HG03432 (cell line): Measurements from ENCODE around the gene C2orf78.
"Not testable (repeated sequence)": the region's sequence is repeated elsewhere in the genome, so short reads cannot be mapped to it uniquely, and the experiment has no call there.

Experiments
- ATAC-seq: cut with Tn5 transposase; IDR thresholded peaks from one replicate; pipeline ENCODE4 v1.9.1; 2021; ENCODE audit warnings: mild to moderate bottlenecking, moderate library complexity; ENCODE audit not compliant: unreplicated experiment

The C2orf78 gene

GRCh38 chr2:73779467-73780236 lies 4.3 kb upstream of the C2orf78 start, which contains the start of gene DUSP11:
TSS of gene DUSP11 (minus strand) at chr2:73780103. CDS start at chr2:73779974, 129 bp downstream.
- ATAC-seq = peak; percentile 98

- ATAC-seq = no peak
Measured at GRCh38 chr2:73780237-73780582, 3.8 kb upstream of the C2orf78 start.

DNA sequence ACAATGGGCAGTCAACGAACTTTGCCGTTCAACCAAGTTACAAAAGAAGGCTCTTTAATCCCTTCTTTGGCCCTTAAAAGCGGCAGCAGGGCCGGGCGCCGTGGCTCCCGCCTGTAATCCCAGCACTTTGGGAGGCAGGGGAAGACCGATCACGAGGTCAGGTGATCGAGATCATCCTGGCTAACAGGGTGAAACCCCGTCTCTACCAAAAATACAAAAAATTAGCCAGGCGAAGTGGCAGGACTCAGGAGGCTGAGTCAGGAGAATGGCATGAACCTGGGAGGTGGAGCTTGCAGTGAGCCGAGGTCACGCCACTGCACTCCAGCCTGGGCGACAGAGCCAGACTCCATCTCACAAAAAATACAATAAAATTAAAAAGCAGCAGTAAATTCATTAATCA lies 581 bp upstream of the C2orf78 start:
- ATAC-seq = not testable (repeated sequence)

- ATAC-seq = no peak
Measured at GRCh38 chr2:73811878-73812277, 27.9 kb downstream of the C2orf78 start.

DNA sequence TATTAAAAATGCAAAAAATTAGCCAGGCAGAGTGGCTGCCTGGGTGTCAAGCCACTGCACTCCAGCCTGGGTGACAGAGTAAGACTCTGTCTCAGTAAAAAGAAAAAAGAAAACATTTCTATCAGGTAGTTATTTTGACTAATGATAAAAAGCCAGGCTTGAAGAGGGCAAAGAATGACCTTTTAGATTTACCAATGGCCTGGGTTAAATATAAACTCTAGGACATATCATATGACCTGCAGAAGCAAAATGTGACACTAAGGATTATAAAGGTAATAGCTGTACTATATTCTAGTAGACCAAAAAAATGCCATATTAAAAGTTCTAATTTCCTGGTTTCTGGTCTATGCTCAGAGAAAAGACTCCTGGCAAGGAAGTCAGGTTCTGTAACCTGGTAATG lies 28.7 kb downstream of the C2orf78 start:
- ATAC-seq = no peak

GRCh38 chr2:73818296-73818695 lies 34.3 kb downstream of the C2orf78 start:
- no peak for ATAC-seq

- ATAC-seq = peak; percentile 77
Measured at GRCh38 chr2:73821227-73821626, 37.2 kb downstream of the C2orf78 start.

DNA sequence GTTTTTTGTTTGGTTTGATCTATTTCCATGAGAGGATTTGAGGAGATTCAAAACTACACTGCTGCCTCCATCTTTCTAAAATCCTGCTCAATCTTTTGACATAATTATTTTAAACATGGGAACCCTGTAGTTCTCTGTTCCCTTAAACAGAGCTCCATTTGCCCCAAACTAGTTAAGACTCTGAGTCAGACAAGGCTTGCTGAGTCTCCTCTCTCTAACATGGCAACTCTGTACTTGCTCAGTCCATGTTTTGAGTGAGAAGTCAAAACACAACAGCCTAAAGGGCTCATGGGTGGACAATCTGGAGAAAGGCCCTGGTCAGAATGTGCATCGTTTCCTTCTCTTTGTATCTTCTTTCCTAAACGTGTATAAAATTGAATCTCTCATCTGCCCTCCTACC lies 37.7 kb downstream of the C2orf78 start:
- no peak for ATAC-seq

- ATAC-seq = peak; percentile 81
Measured at GRCh38 chr2:73822276-73822675, 38.3 kb downstream of the C2orf78 start.

GRCh38 chr2:73822991-73823390 lies 39.0 kb downstream of the C2orf78 start:
- ATAC-seq = no peak

GRCh38 chr2:73823416-73823815 lies 39.4 kb downstream of the C2orf78 start:
- ATAC-seq = no peak

DNA sequence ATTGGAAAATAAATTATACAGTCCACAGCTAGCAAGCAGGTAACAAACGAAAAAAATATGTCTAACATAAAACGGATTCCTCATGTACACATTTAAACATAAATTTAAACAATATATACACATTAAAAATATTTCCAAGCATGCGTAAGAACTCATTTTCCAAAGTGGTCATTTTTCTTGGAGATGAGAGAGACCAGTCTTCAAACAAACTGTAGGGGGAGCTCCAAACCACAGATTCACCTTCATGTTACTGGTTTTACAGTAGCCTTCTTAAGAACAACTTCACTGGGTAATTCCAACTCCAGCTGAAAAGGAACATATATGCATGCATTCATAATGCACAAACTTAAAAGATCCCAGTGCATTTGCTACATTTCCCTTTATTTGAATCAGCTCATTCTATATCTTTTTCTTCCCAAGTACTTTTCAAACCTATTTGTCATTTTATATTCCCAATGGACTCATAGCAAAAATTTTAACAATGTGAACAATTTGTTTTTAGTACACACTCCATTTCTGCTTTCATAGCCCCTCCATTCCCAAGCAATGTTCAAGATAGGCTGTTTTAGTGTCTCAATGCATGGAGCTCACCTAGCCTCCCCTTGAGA lies 40.0 kb downstream of the C2orf78 start:
- ATAC-seq = no peak

DNA sequence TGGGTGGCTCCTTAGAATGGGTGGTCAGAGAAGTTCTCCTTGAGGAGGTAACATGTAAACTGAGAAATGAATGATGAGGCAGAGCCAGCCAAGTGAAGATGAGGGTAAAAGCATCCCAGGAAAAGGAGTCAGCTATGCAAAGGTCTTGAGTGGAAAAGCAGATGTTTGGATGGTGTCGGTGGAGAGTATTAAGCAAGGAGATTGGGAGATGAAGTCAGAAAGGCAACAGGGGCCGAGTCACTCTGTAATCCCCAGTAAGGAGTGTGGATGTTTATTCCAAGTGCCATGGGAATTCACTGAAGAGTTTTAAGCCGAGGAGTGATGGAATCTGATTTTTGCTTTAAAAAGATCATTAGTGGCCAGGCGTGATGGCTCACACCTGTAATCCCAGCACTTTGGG lies 41.4 kb downstream of the C2orf78 start:
- ATAC-seq = no peak

DNA sequence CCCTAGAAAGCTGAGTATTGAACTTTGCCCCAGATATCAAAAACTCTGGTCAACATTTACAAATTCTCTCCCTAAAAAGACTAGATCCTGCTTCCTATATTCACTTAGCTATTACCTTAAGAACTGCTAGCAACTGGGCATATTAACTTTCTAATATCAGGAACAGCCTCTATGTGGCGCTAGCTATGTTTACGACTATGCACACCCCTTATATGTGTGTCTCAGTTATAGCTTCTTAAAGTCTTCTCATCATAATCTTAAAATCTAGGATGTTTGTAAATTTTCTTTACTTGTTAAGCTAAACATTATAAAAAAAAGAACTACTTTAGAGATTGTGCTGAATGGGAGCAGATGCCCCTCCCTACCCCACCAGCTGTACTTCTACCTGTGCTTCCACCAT lies 43.0 kb downstream of the C2orf78 start:
- ATAC-seq = no peak

- ATAC-seq = no peak
Measured at GRCh38 chr2:73827660-73828388, 43.8 kb downstream of the C2orf78 start.

DNA sequence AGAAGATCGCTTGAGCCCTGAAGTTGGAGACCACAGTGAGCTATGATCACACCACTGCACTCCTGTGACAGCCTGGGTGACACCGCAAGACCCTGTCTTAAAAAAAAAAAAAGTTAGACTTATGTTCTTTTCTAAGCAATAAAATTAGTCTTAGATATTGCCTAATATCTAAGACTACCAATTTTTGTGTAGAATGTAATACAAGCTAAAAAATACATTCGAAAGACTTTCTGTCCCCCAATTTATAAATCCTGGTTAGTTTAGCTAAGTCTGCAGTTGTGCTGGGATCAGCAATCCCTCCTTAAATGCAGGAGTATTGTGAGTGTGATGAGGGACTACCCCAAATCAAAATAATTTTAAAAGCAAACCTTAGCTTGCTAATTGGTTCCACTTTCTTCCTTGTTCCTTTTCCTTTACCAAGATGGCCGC lies 44.4 kb downstream of the C2orf78 start:
- no peak for ATAC-seq

- ATAC-seq = peak; percentile 85
Measured at GRCh38 chr2:73828818-73829570, 45.0 kb downstream of the C2orf78 start, which contains the start of gene STAMBP. TSS of gene STAMBP (plus strand) at chr2:73828961. CDS start at chr2:73830857, 1,896 bp downstream.

- no peak for ATAC-seq
Measured at GRCh38 chr2:73830871-73831401, 47.0 kb downstream of the C2orf78 start.

DNA sequence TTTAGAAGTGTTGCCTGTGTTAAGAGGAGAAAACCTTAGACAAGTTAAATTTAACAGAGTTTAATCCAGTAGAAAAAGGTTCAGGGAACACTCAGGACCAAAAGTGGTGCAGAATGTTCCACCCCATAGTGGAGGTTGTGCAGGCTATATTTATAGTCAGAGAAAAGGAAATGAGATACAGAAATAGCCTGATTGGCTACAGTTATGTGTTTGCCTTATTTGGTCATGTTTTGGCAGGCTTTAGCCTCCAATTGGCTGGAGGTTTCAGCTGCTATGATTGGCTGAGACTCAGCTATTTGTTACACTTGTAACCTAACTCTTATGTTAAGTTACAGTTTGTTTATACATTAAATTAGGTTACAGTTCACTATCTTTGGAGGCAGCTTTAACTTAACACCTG lies 48.9 kb downstream of the C2orf78 start:
- no peak for ATAC-seq

DNA sequence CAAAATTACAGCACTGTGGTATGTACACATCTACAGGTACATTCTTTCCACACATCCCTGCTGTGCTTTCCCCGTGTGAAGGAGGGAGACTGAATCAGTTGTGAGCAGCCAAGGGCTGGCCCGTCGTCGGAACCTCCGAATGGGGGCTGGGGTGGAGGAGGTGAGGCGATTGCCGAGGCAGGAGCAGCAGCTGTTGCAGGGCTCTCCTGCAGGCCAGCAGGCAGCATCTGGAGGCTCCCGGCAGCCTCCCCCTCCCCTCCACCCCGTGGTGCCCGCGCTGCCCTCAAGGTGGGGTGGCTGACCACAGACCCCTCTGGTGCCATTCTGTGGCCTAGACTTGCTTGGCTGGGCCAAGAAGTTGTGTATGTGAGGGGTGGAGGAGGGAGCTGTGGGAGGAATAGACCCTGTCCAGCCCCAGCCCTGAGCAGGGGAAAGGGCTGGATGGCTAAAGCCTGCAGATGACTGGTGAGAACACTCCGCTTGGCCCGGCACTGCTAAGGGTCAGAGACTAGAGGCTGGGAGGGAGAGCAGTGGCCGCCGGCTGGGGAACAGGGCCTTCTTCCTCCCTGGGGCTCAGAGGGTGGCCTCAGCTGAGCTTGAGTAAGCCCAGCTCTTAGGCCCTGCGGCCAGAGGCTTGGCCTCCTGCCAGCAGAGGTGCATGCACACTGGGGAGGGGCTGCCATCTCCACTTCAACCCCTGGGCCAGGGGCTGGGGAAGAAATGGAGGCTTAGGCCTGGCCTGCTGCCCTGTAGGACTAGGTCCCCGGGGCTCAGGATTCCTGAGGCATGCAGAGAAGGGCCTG lies 52.4 kb downstream of the C2orf78 start:
- no peak for ATAC-seq
